ENCODE results near the gene PRKCH. TPM values are rescaled to one million over a fixed set of nuclear protein-coding genes. Genes with fewer than 3 reads are reported as not detected.
"Not testable (repeated sequence)": the region's sequence is repeated elsewhere in the genome, so short reads cannot be mapped to it uniquely, and the experiment has no call there.

Gene PRKCH
- total RNA-seq, 2 donors from 2014 or later: 7.2 to 8.6 TPM

DNA sequence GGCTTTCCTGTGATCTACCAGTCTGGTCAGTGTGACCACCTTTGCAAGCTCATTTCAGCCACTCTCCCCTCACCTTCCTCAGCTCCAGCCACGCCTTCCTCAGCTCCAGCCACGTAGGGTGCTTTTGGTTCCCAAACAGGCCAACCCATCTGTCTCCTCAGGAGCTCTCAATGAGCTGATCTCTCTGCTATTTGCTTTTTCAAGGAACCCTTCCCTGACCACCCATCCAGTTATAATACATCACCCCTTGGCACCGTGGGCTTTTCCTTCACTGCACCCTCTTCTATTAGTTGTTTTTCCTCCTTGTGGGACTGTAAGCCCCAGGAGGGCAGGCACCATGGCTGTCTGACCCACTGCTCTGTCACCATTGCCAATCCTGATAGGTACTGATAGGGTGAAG is 2.3 kb upstream of the PRKCH start:
- H3K4me3 Mint-ChIP-seq: no peak overlapping the region
- H3K36me3 Mint-ChIP-seq (ENCODE audit: low read depth): no peaks in the 10 kb centered on the region
- peaks cover 9% of the 10 kb centered on the region for H3K4me1 Mint-ChIP-seq

DNA sequence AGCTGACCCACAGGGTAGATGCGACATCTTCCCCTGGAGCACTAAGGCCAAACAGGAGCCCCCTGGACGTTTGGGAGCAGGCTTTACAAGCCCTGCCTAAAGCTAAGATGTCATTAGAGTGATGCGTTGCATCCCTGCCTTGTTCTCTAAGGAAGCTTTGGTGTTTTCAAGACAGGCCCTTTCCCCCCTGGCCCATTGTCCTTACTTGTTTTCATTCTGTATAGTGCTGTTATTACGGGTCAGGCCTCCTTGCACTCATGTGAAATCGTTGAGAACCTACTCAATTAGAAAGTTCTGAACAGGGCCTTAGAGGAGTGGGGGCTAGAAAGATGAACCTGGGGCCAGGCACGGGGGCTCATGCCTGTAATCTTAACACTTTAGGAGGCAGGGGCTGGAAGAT is 1.7 kb upstream of the PRKCH start:
- Histone ChIP-seq H3K27ac (ENCODE audit: low read depth, low read length) (no peak overlapping the region), H3K4me1 (ENCODE audit: control insufficient read depth, insufficient read depth, low read length) (no peaks in the 10 kb centered on the region), H3K36me3 (ENCODE audit: control insufficient read depth, insufficient read depth, low read length) (no peaks in the 10 kb centered on the region), H3K27me3 (ENCODE audit: control insufficient read depth, insufficient read depth, low read length, poor library complexity, severe bottlenecking) (peaks cover 40% of the 10 kb centered on the region), H3K4me3 (ENCODE audit: low read length) (no peak overlapping the region), H3K9ac (ENCODE audit: extremely low read depth, low read length, poor library complexity, severe bottlenecking) (no peak overlapping the region), H3K9me3 (ENCODE audit: control insufficient read depth, low read length) (no peaks in the 10 kb centered on the region)
- no peak for DNase-seq
- Mint-ChIP-seq H3K9me3 (no peaks in the 10 kb centered on the region), H3K4me3 (no peak overlapping the region), H3K36me3 (ENCODE audit: low read depth) (no peaks in the 10 kb centered on the region), H3K27ac (no peak overlapping the region), H3K27me3 (ENCODE audit: insufficient read depth) (peaks cover 29% of the 10 kb centered on the region), H3K4me1 (peaks cover 9% of the 10 kb centered on the region)
- TF ChIP-seq, protein P1, sequence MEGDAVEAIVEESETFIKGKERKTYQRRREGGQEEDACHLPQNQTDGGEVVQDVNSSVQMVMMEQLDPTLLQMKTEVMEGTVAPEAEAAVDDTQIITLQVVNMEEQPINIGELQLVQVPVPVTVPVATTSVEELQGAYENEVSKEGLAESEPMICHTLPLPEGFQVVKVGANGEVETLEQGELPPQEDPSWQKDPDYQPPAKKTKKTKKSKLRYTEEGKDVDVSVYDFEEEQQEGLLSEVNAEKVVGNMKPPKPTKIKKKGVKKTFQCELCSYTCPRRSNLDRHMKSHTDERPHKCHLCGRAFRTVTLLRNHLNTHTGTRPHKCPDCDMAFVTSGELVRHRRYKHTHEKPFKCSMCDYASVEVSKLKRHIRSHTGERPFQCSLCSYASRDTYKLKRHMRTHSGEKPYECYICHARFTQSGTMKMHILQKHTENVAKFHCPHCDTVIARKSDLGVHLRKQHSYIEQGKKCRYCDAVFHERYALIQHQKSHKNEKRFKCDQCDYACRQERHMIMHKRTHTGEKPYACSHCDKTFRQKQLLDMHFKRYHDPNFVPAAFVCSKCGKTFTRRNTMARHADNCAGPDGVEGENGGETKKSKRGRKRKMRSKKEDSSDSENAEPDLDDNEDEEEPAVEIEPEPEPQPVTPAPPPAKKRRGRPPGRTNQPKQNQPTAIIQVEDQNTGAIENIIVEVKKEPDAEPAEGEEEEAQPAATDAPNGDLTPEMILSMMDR (conservative IDR thresholded peaks at IDR 0.05): no peak
- WGBS, 2 experiments (ENCODE audit: insufficient coverage in 1 of 2, insufficient read length in 1 of 2): 88% methylated on average over 1 to 6 of the region's 6 CpGs

More for the DNA sequence above, 2.3 kb upstream of the PRKCH start:
- Mint-ChIP-seq H3K27me3 (ENCODE audit: insufficient read depth) (peaks cover 31% of the 10 kb centered on the region), H3K9me3 (no peaks in the 10 kb centered on the region), H3K27ac (no peak overlapping the region)
- Histone ChIP-seq H3K27ac (ENCODE audit: low read depth, low read length) (no peak overlapping the region), H3K9ac (ENCODE audit: extremely low read depth, low read length, poor library complexity, severe bottlenecking) (no peak overlapping the region), H3K4me1 (ENCODE audit: control insufficient read depth, insufficient read depth, low read length) (no peaks in the 10 kb centered on the region), H3K36me3 (ENCODE audit: control insufficient read depth, insufficient read depth, low read length) (no peaks in the 10 kb centered on the region), H3K9me3 (ENCODE audit: control insufficient read depth, low read length) (no peaks in the 10 kb centered on the region), H3K27me3 (ENCODE audit: control insufficient read depth, insufficient read depth, low read length, poor library complexity, severe bottlenecking) (peaks cover 38% of the 10 kb centered on the region), H3K4me3 (ENCODE audit: low read length) (no peak overlapping the region)
- TF ChIP-seq, protein P1 (conservative IDR thresholded peaks at IDR 0.05): no peak
- DNase-seq: no peak
- WGBS, 2 experiments (ENCODE audit: insufficient coverage in 1 of 2, insufficient read length in 1 of 2): 90 to 100% methylated on average over 2 to 3 of the region's 3 CpGs

DNA sequence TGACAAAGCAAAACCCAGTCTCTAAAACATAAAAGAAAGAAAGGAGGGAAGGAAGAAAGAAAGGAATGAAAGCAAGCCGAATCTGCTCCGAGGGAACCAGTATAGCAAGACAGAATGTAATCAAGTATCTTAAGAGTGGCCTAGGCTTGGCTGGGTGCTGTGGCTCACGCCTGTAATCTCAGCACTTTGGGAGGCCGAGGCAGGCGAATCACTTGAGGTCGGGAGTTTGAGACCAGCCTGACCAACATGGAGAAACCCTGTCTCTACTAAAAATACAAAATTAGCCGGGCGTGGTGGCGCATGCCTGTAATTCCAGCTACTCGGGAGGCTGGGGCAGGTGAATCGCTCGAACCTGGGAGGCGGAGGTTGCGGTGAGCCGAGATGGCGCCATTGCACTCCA is 1.2 kb upstream of the PRKCH start:
- H3K9me3 ChIP-seq (ENCODE audit: control insufficient read depth, low read length); H3K4me1 ChIP-seq (ENCODE audit: control insufficient read depth, insufficient read depth, low read length); DNase-seq; H3K4me1 Mint-ChIP-seq; H3K9me3 Mint-ChIP-seq; H3K36me3 Mint-ChIP-seq (ENCODE audit: low read depth); H3K4me3 ChIP-seq (ENCODE audit: low read length); H3K36me3 ChIP-seq (ENCODE audit: control insufficient read depth, insufficient read depth, low read length); H3K9ac ChIP-seq (ENCODE audit: extremely low read depth, low read length, poor library complexity, severe bottlenecking); H3K27ac ChIP-seq (ENCODE audit: low read depth, low read length); H3K27ac Mint-ChIP-seq: not testable (repeated sequence)
- Mint-ChIP-seq H3K4me3 (peak overlapping the region; percentile 69), H3K27me3 (ENCODE audit: insufficient read depth) (peaks cover 28% of the 10 kb centered on the region)
- H3K27me3 ChIP-seq (ENCODE audit: control insufficient read depth, insufficient read depth, low read length, poor library complexity, severe bottlenecking): peaks cover 40% of the 10 kb centered on the region
- 74 to 92% methylated on average over 6 to 16 of the region's 16 CpGs for WGBS, 2 experiments (ENCODE audit: insufficient coverage in 1 of 2, insufficient read length in 1 of 2)

DNA sequence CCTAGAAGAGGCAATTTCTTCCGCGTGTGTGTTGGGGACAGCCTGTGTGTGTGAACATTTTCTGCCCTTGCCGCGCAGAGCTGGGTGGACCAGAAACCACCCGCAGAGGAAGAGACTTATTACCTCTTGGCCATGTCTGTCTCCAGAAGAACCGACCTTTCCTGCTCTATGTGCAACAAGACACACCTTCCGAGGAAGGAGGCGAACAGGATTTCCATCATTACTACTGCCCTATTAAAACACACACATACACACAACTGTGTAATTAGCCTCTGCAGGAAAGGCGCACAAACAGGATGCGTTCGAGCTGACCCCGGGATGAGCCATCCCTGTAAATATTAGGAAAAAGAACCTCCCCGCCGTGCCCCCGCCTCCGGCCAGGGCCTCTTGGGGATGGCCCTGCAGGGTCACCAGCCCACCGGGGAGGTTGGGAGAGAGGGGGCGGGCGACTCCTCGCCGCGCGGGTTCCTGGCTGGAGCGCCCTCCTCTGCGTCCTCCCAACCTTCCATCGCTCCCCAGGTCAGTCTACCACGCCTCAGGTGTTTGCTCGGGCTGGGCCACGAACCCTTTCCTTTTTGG is 484 bp upstream of the PRKCH start:
- Mint-ChIP-seq H3K4me3 (peak overlapping the region; percentile 69), H3K36me3 (ENCODE audit: low read depth) (no peaks in the 10 kb centered on the region), H3K9me3 (peaks cover 9% of the 10 kb centered on the region), H3K4me1 (peaks cover 9% of the 10 kb centered on the region), H3K27ac (no peak overlapping the region), H3K27me3 (ENCODE audit: insufficient read depth) (peaks cover 28% of the 10 kb centered on the region)
- no peaks in the 10 kb centered on the region for H3K4me1 ChIP-seq (ENCODE audit: control insufficient read depth, insufficient read depth, low read length)
- TF ChIP-seq, protein P1 (conservative IDR thresholded peaks at IDR 0.05): no peak
- peaks cover 40% of the 10 kb centered on the region for H3K27me3 ChIP-seq (ENCODE audit: control insufficient read depth, insufficient read depth, low read length, poor library complexity, severe bottlenecking)
- 55 to 77% methylated on average over 11 to 29 of the region's 29 CpGs for WGBS, 2 experiments (ENCODE audit: insufficient coverage in 1 of 2, insufficient read length in 1 of 2)
- DNase-seq: no peak
- peak overlapping the region; percentile 79 for H3K4me3 ChIP-seq (ENCODE audit: low read length)
- no peak overlapping the region for H3K27ac ChIP-seq (ENCODE audit: low read depth, low read length)
- H3K9ac ChIP-seq (ENCODE audit: extremely low read depth, low read length, poor library complexity, severe bottlenecking): no peak overlapping the region
- no peaks in the 10 kb centered on the region for H3K36me3 ChIP-seq (ENCODE audit: control insufficient read depth, insufficient read depth, low read length)
- peaks cover 9% of the 10 kb centered on the region for H3K9me3 ChIP-seq (ENCODE audit: control insufficient read depth, low read length)

All from endodermal cell (in vitro differentiated cells).